RWPE1 (cell line): Measurements from ENCODE around the gene COL8A1.

Experiments used
- CTCF ChIA-PET: fragments of 350-600 bp; sonication (Branson Sonifier 250); formaldehyde crosslinking; extraction: SDS; loops from one replicate; lab custom pipeline; 2021; lab: Yijun Ruan, JAX
- POLR2A ChIA-PET: fragments of 400-600 bp; formaldehyde crosslinking; extraction: SDS; loops from one replicate; lab custom pipeline; 2020; ENCODE audit warnings: antibody characterized with exemption; ENCODE audit not compliant: low non-redundant PET; lab: Yijun Ruan, JAX
- DNase-seq: peaks from one replicate; pipeline ENCODE4 v3.0.0; 2012; ENCODE audit warnings: low spot score
- H3K27ac ChIP-seq: fragments of 450-650 bp; 2 replicates; pipeline ENCODE4 v1.5.1; 2017
- CTCF ChIP-seq: fragments of 450-650 bp; conservative IDR thresholded peaks from 2 replicates; pipeline ENCODE4 v1.5.1; 2017; ENCODE audit warnings: low read depth, mild to moderate bottlenecking

Gene COL8A1

DNA sequence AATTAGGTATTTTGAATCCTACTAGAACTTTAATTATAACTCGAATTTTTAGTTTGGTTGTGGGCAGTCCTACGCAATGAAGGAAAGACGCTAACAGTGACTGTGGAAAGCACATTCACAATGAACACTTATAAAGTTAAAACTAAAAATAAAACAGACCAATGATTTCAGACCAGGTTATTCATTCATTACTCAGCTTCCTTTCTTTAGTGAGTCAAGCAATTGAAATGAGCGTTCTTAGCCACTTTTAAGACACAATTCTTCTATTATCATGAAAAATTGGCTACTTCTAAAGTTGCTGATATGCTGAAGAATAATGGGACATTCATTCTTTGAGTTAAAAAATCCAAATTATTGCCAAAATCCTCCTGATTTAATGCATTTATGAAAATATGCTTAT, 113.3 kb downstream of the COL8A1 start:
- peak overlapping the region; percentile 84 for H3K27ac ChIP-seq
- ChIA-PET POLR2A (no interaction called here), CTCF (no interaction called here)
- no peak for TF ChIP-seq CTCF
- peak; percentile 60 for DNase-seq

- peak; percentile 77 for TF ChIP-seq CTCF
- DNase-seq = peak; percentile 53
- CTCF ChIA-PET = interaction anchor here (0.5 to 1.4 kb wide), 18 partner anchors 10 to 1063 kb away, joined by 3 to 16 read pairs (median 3); no protein-coding TSS in a partner anchor
- H3K27ac ChIP-seq = no peak overlapping the region
- POLR2A ChIA-PET = no interaction called here
Observed at GRCh38 chr3:99753268-99753975, 115.0 kb downstream of the COL8A1 start.

DNA sequence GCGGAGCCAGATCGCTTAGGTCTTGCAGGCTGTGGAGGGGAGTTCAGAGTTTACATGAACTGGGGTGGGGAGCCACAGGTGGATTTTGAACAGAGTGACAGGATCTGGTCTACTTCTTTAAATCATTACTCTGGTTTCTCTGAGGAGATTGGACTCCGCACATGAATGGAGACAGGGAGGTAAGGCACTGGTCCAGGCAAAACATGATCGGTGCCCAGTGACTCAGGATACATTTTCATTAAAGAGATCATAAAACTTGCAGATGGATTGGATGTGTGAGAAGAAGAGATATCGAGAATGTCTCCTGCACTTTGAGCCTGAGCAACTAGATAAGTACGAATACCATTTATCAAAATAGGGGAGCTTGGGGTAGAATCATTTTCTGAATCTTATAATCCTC, 117.4 kb downstream of the COL8A1 start:
- ChIA-PET POLR2A (no interaction called here), CTCF (no interaction called here)
- no peak for TF ChIP-seq CTCF
- DNase-seq = no peak
- no peak overlapping the region for H3K27ac ChIP-seq

GRCh38 chr3:99757966-99758365, 119.6 kb downstream of the COL8A1 start:
- no peak for DNase-seq
- ChIA-PET POLR2A (no interaction called here), CTCF (interaction anchor here (0.7 kb wide), 1 partner anchor 746 kb away, joined by 4 read pairs; no protein-coding TSS in a partner anchor)
- H3K27ac ChIP-seq = no peak overlapping the region
- no peak for TF ChIP-seq CTCF

DNA sequence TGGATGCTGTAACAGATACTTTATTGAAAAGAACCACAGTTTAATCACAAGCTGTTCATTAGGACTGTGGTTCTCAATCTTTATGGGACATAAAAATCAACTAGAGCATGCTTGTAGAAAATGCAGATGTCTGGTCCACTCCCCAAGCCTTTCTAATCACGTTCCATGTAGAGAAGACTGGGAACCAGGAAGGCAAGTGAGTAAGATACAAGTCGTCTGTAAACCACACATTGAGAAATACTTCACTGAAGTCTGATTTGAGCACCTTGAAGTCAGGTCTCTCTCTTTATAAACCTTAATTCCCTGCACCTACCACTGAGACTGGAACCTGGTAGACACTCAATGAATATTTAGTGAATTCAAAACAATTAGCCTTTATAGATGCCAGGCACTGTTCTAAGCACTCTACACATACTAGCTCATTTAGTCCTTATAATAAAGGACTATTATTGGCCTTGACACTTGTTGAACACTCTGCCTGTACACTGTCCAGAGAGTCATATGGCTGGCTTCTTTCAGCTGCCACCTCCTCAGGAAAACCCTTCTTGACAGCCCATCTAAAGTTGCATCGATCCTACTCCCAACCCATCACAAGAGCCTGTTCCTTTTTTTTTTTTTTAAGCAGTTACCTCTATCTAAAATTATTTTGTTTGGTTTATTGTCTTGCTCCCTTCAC, 120.2 kb downstream of the COL8A1 start:
- ChIA-PET POLR2A (no interaction called here), CTCF (interaction anchor here (0.6 to 0.7 kb wide), 2 partner anchors 95 to 747 kb away, joined by 3 to 4 read pairs; no protein-coding TSS in a partner anchor)
- H3K27ac ChIP-seq = no peak overlapping the region
- no peak for DNase-seq
- no peak for TF ChIP-seq CTCF

DNA sequence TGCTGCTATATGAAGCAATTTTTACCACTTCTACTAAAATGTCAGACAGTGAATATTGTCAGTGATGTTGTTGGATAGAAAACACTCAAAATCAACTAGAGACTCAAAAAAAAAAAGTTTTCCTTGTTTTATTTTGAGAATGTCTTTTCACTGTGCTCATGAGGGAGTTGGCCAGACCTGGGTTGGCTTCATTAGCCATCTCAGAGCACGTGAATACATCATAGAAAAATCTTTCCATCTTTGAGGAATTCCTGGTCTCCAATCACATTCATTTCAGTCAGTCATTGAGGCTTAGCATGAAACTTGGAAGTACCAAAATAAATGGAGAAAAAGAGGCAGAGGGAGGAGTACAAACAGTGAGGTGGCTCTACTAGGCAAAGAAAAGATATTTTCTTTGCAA, 121.6 kb downstream of the COL8A1 start:
- no peak for TF ChIP-seq CTCF
- ChIA-PET CTCF (no interaction called here), POLR2A (no interaction called here)
- no peak overlapping the region for H3K27ac ChIP-seq
- no peak for DNase-seq
